Stimulated activated CD8-positive, alpha-beta memory T cell treated with anti-CD3 and anti-CD28 coated beads, Interleukin-7, amount 100 ng/mL, for 24 hours (primary cell): Measurements from ENCODE around the gene MEX3A.
A peak's percentile ranks its signal among the peaks of the same experiment; 100 is the strongest.
"Not testable (repeated sequence)": the region's sequence is repeated elsewhere in the genome, so short reads cannot be mapped to it uniquely, and the experiment has no call there.

ENCODE experiments used
- DNase-seq: peaks from one replicate; pipeline ENCODE4 v3.0.0-alpha.2; 2020; ENCODE audit warnings: low read depth

The MEX3A gene

GRCh38 chr1:156118177-156118868 lies 36.1 kb upstream of the MEX3A start:
- no peak for DNase-seq

- no peak for DNase-seq
Measured at GRCh38 chr1:156117414-156118176, 35.3 kb upstream of the MEX3A start.

GRCh38 chr1:156116731-156117130 lies 34.5 kb upstream of the MEX3A start:
- not testable (repeated sequence) for DNase-seq

- DNase-seq: no peak
Measured at GRCh38 chr1:156115514-156116374, 33.5 kb upstream of the MEX3A start.

- no peak for DNase-seq
Measured at GRCh38 chr1:156114919-156115513, 32.8 kb upstream of the MEX3A start.

- peak; percentile 56 for DNase-seq
Measured at GRCh38 chr1:156114101-156114918, 32.0 kb upstream of the MEX3A start, which contains the start of gene LMNA. TSS of gene LMNA (plus strand) at chr1:156114711. CDS start at chr1:156114919, 208 bp downstream.

GRCh38 chr1:156113282-156113950 lies 31.2 kb upstream of the MEX3A start:
- DNase-seq: no peak

- DNase-seq: no peak
Measured at GRCh38 chr1:156112276-156113137, 30.2 kb upstream of the MEX3A start.

- no peak for DNase-seq
Measured at GRCh38 chr1:156111355-156111962, 29.2 kb upstream of the MEX3A start.

- no peak for DNase-seq
Measured at GRCh38 chr1:156110252-156110651, 28.0 kb upstream of the MEX3A start.

- no peak for DNase-seq
Measured at GRCh38 chr1:156108664-156109241, 26.5 kb upstream of the MEX3A start.

- DNase-seq: no peak
Measured at GRCh38 chr1:156108057-156108456, 25.8 kb upstream of the MEX3A start.

GRCh38 chr1:156106624-156107488 lies 24.6 kb upstream of the MEX3A start:
- DNase-seq: no peak

- DNase-seq: no peak
Measured at GRCh38 chr1:156104861-156105832, 22.9 kb upstream of the MEX3A start.

- DNase-seq: no peak
Measured at GRCh38 chr1:156104065-156104810, 22.0 kb upstream of the MEX3A start.

- no peak for DNase-seq
Measured at GRCh38 chr1:156103521-156103947, 21.3 kb upstream of the MEX3A start.
